H1 (cell line): ENCODE measurements around the gene TMEM116. TPM values are rescaled to one million over a fixed set of nuclear protein-coding genes. Genes with fewer than 3 reads are reported as not detected.

Experiments used
- CTCF ChIA-PET: fragments of 300-600 bp; sonication (Branson Sonifier 250); formaldehyde crosslinking; loops from one replicate; lab custom pipeline; 2021; ENCODE audit not compliant: partially characterized antibody; lab: Charles Lee
- POLR2A ChIA-PET: fragments of 300-600 bp; sonication (Branson Sonifier 250); formaldehyde crosslinking; loops from one replicate; lab custom pipeline; 2021; ENCODE audit warnings: inconsistent platforms; ENCODE audit not compliant: partially characterized antibody; lab: Charles Lee
- DNase-seq, 2 experiments: peaks; one replicate each; pipeline versions ENCODE4 v3.0.0 to v3.0.0-alpha.2; 2010 to 2022; ENCODE audit warnings: low spot score in 2 of 2, low read depth in 1 of 2, mixed read lengths in 1 of 2
- FAIRE-seq: peaks from 2 replicates; lab custom pipeline; 2011; peaks lifted over from hg19 to GRCh38; lab: Jason Lieb, UNC
- H2AFZ ChIP-seq: 2 replicates; pipeline ENCODE4 v1.8.1; 2012; ENCODE audit warnings: low read length, inconsistent platforms
- H2AK5ac ChIP-seq: 2 replicates; pipeline ENCODE4 v1.6.1; 2013; ENCODE audit warnings: low read depth, low read length
- H2BK120ac ChIP-seq: replicated peaks from 2 replicates; pipeline ENCODE3; 2013; ENCODE audit warnings: low read depth, low read length, inconsistent platforms
- H2BK12ac ChIP-seq: 2 replicates; pipeline ENCODE4 v1.6.1; 2013; ENCODE audit warnings: low read depth, low read length
- H2BK15ac ChIP-seq: 2 replicates; pipeline ENCODE4 v1.6.1; 2013; ENCODE audit warnings: low read length
- H2BK20ac ChIP-seq: 2 replicates; pipeline ENCODE4 v1.6.1; 2013; ENCODE audit warnings: low read length
- H2BK5ac ChIP-seq: 2 replicates; pipeline ENCODE4 v1.6.1; 2013; ENCODE audit warnings: low read depth, low read length
- H3K14ac ChIP-seq: 2 replicates; pipeline ENCODE4 v1.6.1; 2013; ENCODE audit warnings: inconsistent platforms; ENCODE audit not compliant: insufficient read length
- H3K18ac ChIP-seq: 2 replicates; pipeline ENCODE4 v1.6.1; 2013; ENCODE audit warnings: low read length; ENCODE audit errors: extremely low read depth
- H3K23ac ChIP-seq: 2 replicates; pipeline ENCODE4 v1.6.1; 2013; ENCODE audit warnings: inconsistent platforms; ENCODE audit not compliant: insufficient read length
- H3K23me2 ChIP-seq: 2 replicates; pipeline ENCODE4 v1.6.1; 2013; ENCODE audit warnings: low read depth, low read length
- H3K27ac ChIP-seq: 2 replicates; pipeline ENCODE4 v1.6.1; 2011; ENCODE audit warnings: low read depth, low read length, inconsistent platforms
- H3K27me3 ChIP-seq, 4 experiments: replicated peaks in 1 of 4; 1 replicate in 1 of 4; 2 replicates in 3 of 4; pipeline versions ENCODE4 v1.6.1 to v1.8.1; 2011 to 2013; ENCODE audit warnings: low read length in 3 of 4, mild to moderate bottlenecking in 3 of 4, inconsistent platforms in 2 of 4, mixed read lengths in 2 of 4, moderate library complexity in 1 of 4; ENCODE audit not compliant: control insufficient read depth in 3 of 4, insufficient read depth in 3 of 4; ENCODE audit errors: extremely low read depth in 1 of 4
- H3K36me3 ChIP-seq, 4 experiments: 2 replicates each; pipeline versions ENCODE4 v1.6.1 to v1.8.1; 2011 to 2013; ENCODE audit warnings: mild to moderate bottlenecking in 4 of 4, low read length in 3 of 4, moderate library complexity in 2 of 4, control low read depth in 1 of 4, inconsistent platforms in 1 of 4; ENCODE audit not compliant: insufficient read depth in 4 of 4, control insufficient read depth in 2 of 4
- H3K4ac ChIP-seq: replicated peaks from 2 replicates; pipeline ENCODE3; 2013; ENCODE audit warnings: low read length, low read depth, mixed read lengths, inconsistent platforms; ENCODE audit not compliant: insufficient read length
- H3K4me1 ChIP-seq, 4 experiments: replicated peaks in 1 of 4; 1 replicate in 1 of 4; 2 replicates in 3 of 4; pipeline versions ENCODE4 v1.6.1 to v1.8.1; 2011 to 2013; ENCODE audit warnings: low read length in 3 of 4, inconsistent platforms in 2 of 4, mixed read lengths in 1 of 4; ENCODE audit not compliant: insufficient read depth in 4 of 4, control insufficient read depth in 3 of 4
- H3K4me2 ChIP-seq, 2 experiments: 2 replicates each; pipeline versions ENCODE4 v1.6.1 to v1.8.1; 2011 to 2013; ENCODE audit warnings: low read depth in 2 of 2, low read length in 2 of 2, control low read depth in 1 of 2, inconsistent platforms in 1 of 2, mild to moderate bottlenecking in 1 of 2; ENCODE audit not compliant: insufficient read depth in 1 of 2
- H3K4me3 ChIP-seq, 4 experiments: fragments of 200-600, 300-600 bp in 1 of 4; sonication (generic), shearing (Covaris generic), sonication (Bioruptor Twin) in 1 of 4; 2 replicates each; pipeline versions ENCODE4 v1.5.1 to v1.8.1; 2011 to 2016; ENCODE audit warnings: low read length in 4 of 4, low read depth in 3 of 4, control low read depth in 2 of 4, inconsistent platforms in 2 of 4, mild to moderate bottlenecking in 2 of 4, mixed read lengths in 1 of 4, moderate library complexity in 1 of 4; ENCODE audit not compliant: insufficient read depth in 2 of 4; ENCODE audit errors: extremely low read depth in 1 of 4
- H3K56ac ChIP-seq: replicated peaks from 2 replicates; pipeline ENCODE3; 2013; ENCODE audit warnings: low read depth, mild to moderate bottlenecking, mixed read lengths, low read length, inconsistent platforms; ENCODE audit not compliant: insufficient read length
- H3K79me1 ChIP-seq: 2 replicates; pipeline ENCODE4 v1.6.1; 2013; ENCODE audit warnings: low read depth, low read length, control low read depth
- H3K79me2 ChIP-seq, 2 experiments: 2 replicates each; pipeline versions ENCODE4 v1.6.1 to v1.8.1; 2012 to 2013; ENCODE audit warnings: low read length in 2 of 2, mild to moderate bottlenecking in 2 of 2, inconsistent platforms in 1 of 2; ENCODE audit not compliant: insufficient read depth in 2 of 2, control insufficient read depth in 1 of 2
- H3K9ac ChIP-seq, 4 experiments: replicated peaks in 1 of 4; 1 replicate in 1 of 4; 2 replicates in 3 of 4; pipeline versions ENCODE4 v1.6.1 to v1.8.1; 2011 to 2013; ENCODE audit warnings: low read depth in 3 of 4, low read length in 3 of 4, control low read depth in 2 of 4, mild to moderate bottlenecking in 2 of 4, moderate library complexity in 2 of 4, inconsistent platforms in 1 of 4; ENCODE audit errors: extremely low read depth in 1 of 4
- H3K9me3 ChIP-seq, 2 experiments: 2 replicates each; pipeline versions ENCODE4 v1.6.1 to v1.8.1; 2012 to 2013; ENCODE audit warnings: mild to moderate bottlenecking in 2 of 2, moderate library complexity in 2 of 2, control low read depth in 1 of 2, inconsistent platforms in 1 of 2, low read depth in 1 of 2, low read length in 1 of 2, mixed read lengths in 1 of 2; ENCODE audit not compliant: insufficient read depth in 2 of 2
- H4K20me1 ChIP-seq, 2 experiments: replicated peaks in 1 of 2; 2 replicates each; pipeline versions ENCODE3 to v1.8.1; 2011 to 2013; ENCODE audit warnings: inconsistent platforms in 2 of 2, low read length in 2 of 2, mild to moderate bottlenecking in 1 of 2; ENCODE audit not compliant: insufficient read depth in 2 of 2, control insufficient read depth in 1 of 2
- H4K5ac ChIP-seq: 2 replicates; pipeline ENCODE4 v1.6.1; 2013; ENCODE audit warnings: low read length, low read depth, mixed read lengths, inconsistent platforms; ENCODE audit not compliant: insufficient read length
- H4K8ac ChIP-seq: 2 replicates; pipeline ENCODE4 v1.8.0; 2013; ENCODE audit warnings: mild to moderate bottlenecking, moderate library complexity, low read length, inconsistent platforms; ENCODE audit not compliant: insufficient read depth; ENCODE audit errors: extremely low read depth
- H4K91ac ChIP-seq: replicated peaks from 2 replicates; pipeline ENCODE3; 2013; ENCODE audit warnings: low read length, mixed read lengths, inconsistent platforms; ENCODE audit not compliant: insufficient read length
- ASH2L ChIP-seq: fragments of 200-600, 300-600 bp; sonication (generic); IDR thresholded peaks from one replicate; pipeline ENCODE4 v1.7.1; 2017; ENCODE audit warnings: low read length
- ATF2 ChIP-seq: IDR thresholded peaks from 2 replicates; pipeline ENCODE4 v1.6.1; 2012; ENCODE audit warnings: low read length, inconsistent platforms
- EP300 ChIP-seq, 2 experiments: IDR thresholded peaks; 1 replicate in 1 of 2; 2 replicates in 1 of 2; pipeline ENCODE4 v1.6.1; 2011 to 2012; ENCODE audit warnings: low read depth in 2 of 2, low read length in 2 of 2, mild to moderate bottlenecking in 2 of 2, borderline replicate concordance in 1 of 2, inconsistent platforms in 1 of 2, moderate library complexity in 1 of 2
- EZH2 ChIP-seq: fragments of 200-600 bp; sonication (generic); IDR thresholded peaks from 2 replicates; pipeline ENCODE4 v1.7.1; 2012; ENCODE audit warnings: low read depth, mild to moderate bottlenecking, moderate library complexity, low read length, inconsistent platforms; ENCODE audit not compliant: severe bottlenecking
- KDM1A ChIP-seq: fragments of 200-600, 300-600 bp; sonication (generic); IDR thresholded peaks from 2 replicates; pipeline ENCODE4 v1.7.1; 2016; ENCODE audit warnings: mild to moderate bottlenecking, low read length, borderline replicate concordance
- POU5F1 ChIP-seq: IDR thresholded peaks from 2 replicates; pipeline ENCODE4 v1.6.1; 2011; ENCODE audit warnings: low read depth, mild to moderate bottlenecking, low read length, moderate library complexity
- SIRT6 ChIP-seq: IDR thresholded peaks from one replicate; pipeline ENCODE4 v1.7.1; 2012; ENCODE audit warnings: low read length, inconsistent platforms
- SIX5 ChIP-seq: IDR thresholded peaks from 2 replicates; pipeline ENCODE4 v1.6.1; 2011; ENCODE audit warnings: mild to moderate bottlenecking, low read depth, low read length
- SUZ12 ChIP-seq: fragments of 200-600 bp; sonication (generic); IDR thresholded peaks from 2 replicates; pipeline ENCODE4 v1.6.1; 2012; ENCODE audit warnings: mild to moderate bottlenecking, inconsistent platforms, low read length, moderate library complexity, mixed read lengths
- TAF1 ChIP-seq: IDR thresholded peaks from 2 replicates; pipeline ENCODE4 v1.6.1; 2011; ENCODE audit warnings: mild to moderate bottlenecking, low read depth, low read length
- TBP ChIP-seq: IDR thresholded peaks from 2 replicates; pipeline ENCODE4 v1.6.1; 2011; ENCODE audit warnings: low read depth, low read length, improper control_type of control experiment
- YY1 ChIP-seq: IDR thresholded peaks from 2 replicates; pipeline ENCODE4 v1.6.1; 2011; ENCODE audit warnings: low read depth, mild to moderate bottlenecking, low read length
- WGBS, 2 experiments: shearing (Covaris generic) in 1 of 2; methylation state at CpG; one replicate each; pipeline versions ENCODE4 v1.1.6 to v1.1.7; 2013 to 2015; ENCODE audit warnings: low lambda C conversion rate in 2 of 2, mixed read lengths in 2 of 2, inconsistent platforms in 1 of 2, low coverage in 1 of 2, missing lambda C conversion rate in 1 of 2; ENCODE audit not compliant: insufficient replicate concordance in 2 of 2, insufficient coverage in 1 of 2, insufficient read length in 1 of 2; ENCODE audit errors: extremely low coverage in 1 of 2, missing lambda C conversion rate in 1 of 2; 5-methylcytosine and 5-hydroxymethylcytosine counted together
- polyA plus RNA-seq, 7 experiments: library from polyadenylated mRNA; depleted of rRNA in 3 of 7; stranded (reverse) in 5 of 7; unstranded in 2 of 7; fragments of >200 nt in 5 of 7; fragments of 200-250 nt in 2 of 7; gene quantifications; 1 replicate in 5 of 7; 2 replicates in 1 of 7; 4 replicates in 1 of 7; pipeline versions ENCODE4 v1.2.1 to v1.2.3, GENCODE V29; 2011 to 2013; ENCODE audit warnings: missing spikeins in 2 of 7, mixed read lengths in 2 of 7
- total RNA-seq: library from RNA; stranded (reverse); fragmentation: NEBNext Ultra II Directional; extraction: Animal tissue kit (Norgen Biotek cat#: 25700); gene quantifications from 2 replicates; pipeline ENCODE4 v1.2.1, GENCODE V29; 2021

The TMEM116 gene
- total and polyA plus RNA-seq, 2 of the 8 experiments (the other 6 are each of a cell fraction or from before 2014, with no cell fraction given), result 8.1 to 25.2 TPM

- Histone ChIP-seq H2BK20ac (no peak overlapping the region), H3K79me1 (peaks cover 21% of the 10 kb centered on the region), H2AFZ (no peak overlapping the region), H4K8ac (no peak overlapping the region), H2BK15ac (no peak overlapping the region), H3K23me2 (peaks cover 4% of the 10 kb centered on the region), H3K14ac (no peak overlapping the region), H2AK5ac (no peak overlapping the region), H2BK5ac (no peak overlapping the region), H3K18ac (no peak overlapping the region), H4K91ac (no peak overlapping the region), H4K20me1 (peaks cover 14 to 21% of the 10 kb centered on the region in 2 experiments), H3K56ac (no peak overlapping the region), H3K9me3 (no peaks in the 10 kb centered on the region), H2BK12ac (no peak overlapping the region), H3K27me3 (no peaks in the 10 kb centered on the region), H3K4me3 (no peak overlapping the region), H2BK120ac (no peak overlapping the region), H4K5ac (no peak overlapping the region), H3K9ac (no peak overlapping the region), H3K4me2 (no peak overlapping the region), H3K23ac (no peak overlapping the region), H3K4ac (no peak overlapping the region), H3K79me2 (peaks cover 20 to 84% of the 10 kb centered on the region in 2 experiments), H3K4me1 (peaks cover 0 to 5% (median 4%) of the 10 kb centered on the region in 4 experiments; a peak in 4 of 7 replicates), H3K36me3 (peaks cover 3 to 56% (median 32%) of the 10 kb centered on the region in 4 experiments; a peak in 6 of 8 replicates), H3K27ac (no peak overlapping the region)
- FAIRE-seq (no peak), DNase-seq (no peak)
- CTCF ChIA-PET, result interaction anchor here (1.1 to 1.4 kb wide), 2 partner anchors 10 to 89 kb away, joined by 3 read pairs; no protein-coding TSS in a partner anchor
- 94% methylated on average over 1 of the region's 1 CpG; no CpG with 5 or more reads in 1 of the 2 experiments for WGBS, 2 experiments
- POLR2A ChIA-PET, result interaction anchor here (0.6 to 6.1 kb wide), 7 partner anchors 7 to 179 kb away, joined by 3 to 88 read pairs (median 3); no protein-coding TSS in a partner anchor
- no peak for TF ChIP-seq KDM1A
- no peak for TF ChIP-seq TAF1
- no peak for TF ChIP-seq SIRT6
- no peak for TF ChIP-seq YY1
- no peak for TF ChIP-seq EZH2
- no peak for TF ChIP-seq SUZ12
- no peak for TF ChIP-seq ATF2
- no peak for TF ChIP-seq POU5F1
- TF ChIP-seq SIX5, result no peak
- no peak for TF ChIP-seq EP300 (IDR thresholded peaks at IDR 0.05; ENCODE audit: borderline replicate concordance in 1 of 2, low read depth in 2 of 2, low read length in 2 of 2)
- no peak for TF ChIP-seq ASH2L
- no peak for TF ChIP-seq TBP
Observed at GRCh38 chr12:112017041-112017440, 4.1 kb upstream of the TMEM116 start.
